SU-DHL-6 (cell line): ENCODE measurements around the gene RAPGEF4.

Experiments used
- EZH2phosphoT487 ChIP-seq: fragments of 200-600 bp; sonication (generic), shearing (Covaris generic); conservative IDR thresholded peaks from 2 replicates; pipeline ENCODE4 v1.6.1; 2018; ENCODE audit warnings: mild to moderate bottlenecking, antibody characterized with exemption, low read length, moderate library complexity, mixed read lengths
- TF ChIP-seq, protein P1 (sequence below): fragments of 200-600 bp; sonication (generic); IDR thresholded peaks from one replicate; pipeline ENCODE4 v1.5.1; 2017; ENCODE audit warnings: antibody characterized with exemption, mild to moderate bottlenecking, low read length, moderate library complexity; ENCODE audit not compliant: insufficient read depth, poor library complexity, severe bottlenecking

DNA sequence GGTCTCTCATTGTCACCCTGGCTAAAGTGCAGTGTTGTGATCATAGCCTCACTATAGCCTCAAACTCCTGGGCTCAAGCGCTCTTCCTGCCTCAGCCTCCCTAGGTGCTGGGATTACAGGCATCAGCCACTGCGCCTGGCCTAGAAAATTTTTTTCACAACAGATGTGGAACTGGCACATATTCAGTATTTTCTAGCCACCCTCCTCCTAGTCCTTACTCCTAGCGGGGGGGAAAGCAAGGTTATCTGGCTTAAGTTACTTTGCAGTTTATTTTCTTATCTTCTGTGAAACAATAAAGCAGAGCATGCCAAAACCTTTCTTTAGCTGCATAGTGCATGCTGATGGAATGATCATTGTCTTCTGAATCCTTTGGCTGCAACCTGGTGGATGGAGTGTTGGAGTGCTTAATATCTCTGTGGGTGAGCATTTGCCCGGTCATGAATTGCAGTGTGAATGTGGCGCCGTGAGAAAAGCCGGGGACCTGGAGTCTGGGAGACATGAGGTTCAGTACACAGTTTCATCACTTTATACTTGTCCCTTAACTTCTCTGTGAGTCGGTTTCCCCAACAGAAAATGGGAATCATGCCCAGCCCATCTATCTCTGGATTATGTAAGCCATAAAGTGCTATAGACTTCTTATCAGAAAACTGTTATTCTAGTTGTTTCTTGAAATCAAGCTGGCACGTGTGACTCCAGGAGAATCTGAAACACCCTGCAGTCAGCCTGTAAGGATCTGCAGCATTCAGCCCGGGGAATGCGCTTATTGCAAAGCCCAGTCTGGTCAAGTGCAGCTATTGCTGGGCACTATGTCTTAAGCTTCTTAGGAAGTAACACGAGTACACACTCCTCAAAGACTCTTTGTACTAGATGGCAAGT lies 301.8 kb downstream of the RAPGEF4 start:
- TF ChIP-seq, protein P1, sequence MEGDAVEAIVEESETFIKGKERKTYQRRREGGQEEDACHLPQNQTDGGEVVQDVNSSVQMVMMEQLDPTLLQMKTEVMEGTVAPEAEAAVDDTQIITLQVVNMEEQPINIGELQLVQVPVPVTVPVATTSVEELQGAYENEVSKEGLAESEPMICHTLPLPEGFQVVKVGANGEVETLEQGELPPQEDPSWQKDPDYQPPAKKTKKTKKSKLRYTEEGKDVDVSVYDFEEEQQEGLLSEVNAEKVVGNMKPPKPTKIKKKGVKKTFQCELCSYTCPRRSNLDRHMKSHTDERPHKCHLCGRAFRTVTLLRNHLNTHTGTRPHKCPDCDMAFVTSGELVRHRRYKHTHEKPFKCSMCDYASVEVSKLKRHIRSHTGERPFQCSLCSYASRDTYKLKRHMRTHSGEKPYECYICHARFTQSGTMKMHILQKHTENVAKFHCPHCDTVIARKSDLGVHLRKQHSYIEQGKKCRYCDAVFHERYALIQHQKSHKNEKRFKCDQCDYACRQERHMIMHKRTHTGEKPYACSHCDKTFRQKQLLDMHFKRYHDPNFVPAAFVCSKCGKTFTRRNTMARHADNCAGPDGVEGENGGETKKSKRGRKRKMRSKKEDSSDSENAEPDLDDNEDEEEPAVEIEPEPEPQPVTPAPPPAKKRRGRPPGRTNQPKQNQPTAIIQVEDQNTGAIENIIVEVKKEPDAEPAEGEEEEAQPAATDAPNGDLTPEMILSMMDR: no peak
- no peak for TF ChIP-seq EZH2phosphoT487
